HG03457 (cell line): Measurements from ENCODE around the gene DEFB126.
"Not testable (repeated sequence)": the region's sequence is repeated elsewhere in the genome, so short reads cannot be mapped to it uniquely, and the experiment has no call there.

Experiments used
- ATAC-seq: cut with Tn5 transposase; IDR thresholded peaks from one replicate; pipeline ENCODE4 v1.9.1; 2021; ENCODE audit warnings: moderate number of reproducible peaks; ENCODE audit not compliant: unreplicated experiment

The DEFB126 gene

GRCh38 chr20:142290-142689 is at the start of gene DEFB126:
Gene DEFB126, plus strand, starts transcription at chr20:142590. Its CDS starts 39 bp downstream, at chr20:142629.
- ATAC-seq, result no peak

GRCh38 chr20:93641-94040 is 48.7 kb upstream of the DEFB126 start:
- ATAC-seq, result no peak

- ATAC-seq, result no peak
Observed at GRCh38 chr20:95215-95614, 47.2 kb upstream of the DEFB126 start.

GRCh38 chr20:97691-98090 is 44.7 kb upstream of the DEFB126 start:
- not testable (repeated sequence) for ATAC-seq

- no peak for ATAC-seq
Observed at GRCh38 chr20:101975-102374, 40.4 kb upstream of the DEFB126 start.

GRCh38 chr20:103456-103855 is 38.9 kb upstream of the DEFB126 start:
- no peak for ATAC-seq

- no peak for ATAC-seq
Observed at GRCh38 chr20:112396-112795, 30.0 kb upstream of the DEFB126 start.

- no peak for ATAC-seq
Observed at GRCh38 chr20:117518-117917, 24.9 kb upstream of the DEFB126 start.

GRCh38 chr20:129786-130323 is 12.5 kb upstream of the DEFB126 start:
- not testable (repeated sequence) for ATAC-seq

- ATAC-seq, result no peak
Observed at GRCh38 chr20:137668-138490, 4.5 kb upstream of the DEFB126 start.

- ATAC-seq, result no peak
Observed at GRCh38 chr20:145877-146276, 3.5 kb downstream of the DEFB126 start.

- no peak for ATAC-seq
Observed at GRCh38 chr20:152131-152530, 9.7 kb downstream of the DEFB126 start.

GRCh38 chr20:157154-157553 is 14.8 kb downstream of the DEFB126 start, which contains the start of gene DEFB127:
Gene DEFB127, plus strand, starts transcription at chr20:157454. Its CDS starts 91 bp downstream, at chr20:157545.
- no peak for ATAC-seq

GRCh38 chr20:164618-165017 is 22.2 kb downstream of the DEFB126 start:
- no peak for ATAC-seq

GRCh38 chr20:168876-169275 is 26.5 kb downstream of the DEFB126 start:
- no peak for ATAC-seq

GRCh38 chr20:184288-184687 is 41.9 kb downstream of the DEFB126 start:
- ATAC-seq, result no peak

GRCh38 chr20:187733-188132 is 45.3 kb downstream of the DEFB126 start:
- ATAC-seq, result no peak

- no peak for ATAC-seq
Observed at GRCh38 chr20:189611-190010, 47.2 kb downstream of the DEFB126 start, which contains the start of gene DEFB128. Gene DEFB128, minus strand, starts transcription at chr20:189711. Its CDS starts 88 bp downstream, at chr20:189623.
